ENCODE data around the gene CYSTM1. TPM values are rescaled to one million over a fixed set of nuclear protein-coding genes. Genes with fewer than 3 reads are reported as not detected.
"Not testable (repeated sequence)": the region's sequence is repeated elsewhere in the genome, so short reads cannot be mapped to it uniquely, and the experiment has no call there.

The CYSTM1 gene
- total and polyA plus RNA-seq, 2 donors, result 7.8 to 65.2 TPM

GRCh38 chr5:140194662-140195061, 19.7 kb downstream of the CYSTM1 start:
- Histone ChIP-seq H3K36me3 (ENCODE audit: insufficient read depth) (no peaks in the 10 kb centered on the region), H3K4me3 (ENCODE audit: low read depth, low read length) (no peak overlapping the region), H3K4me1 (ENCODE audit: insufficient read depth) (peaks cover 1% of the 10 kb centered on the region), H3K27ac (ENCODE audit: low read depth) (no peak overlapping the region)
- DNase-seq (ENCODE audit: extremely low spot score), result no peak
- 49% methylated on average over 2 of the region's 2 CpGs for WGBS

- Histone ChIP-seq H3K4me3 (ENCODE audit: low read depth, low read length) (no peak overlapping the region), H3K27ac (ENCODE audit: low read depth) (no peak overlapping the region), H3K4me1 (ENCODE audit: insufficient read depth) (peaks cover 1% of the 10 kb centered on the region), H3K36me3 (ENCODE audit: insufficient read depth) (no peaks in the 10 kb centered on the region)
- 69% methylated on average over 2 of the region's 2 CpGs for WGBS
- no peak for DNase-seq (ENCODE audit: extremely low spot score)
Observed at GRCh38 chr5:140196115-140196814, 21.3 kb downstream of the CYSTM1 start.

GRCh38 chr5:140197023-140197422, 22.0 kb downstream of the CYSTM1 start:
- H3K36me3 ChIP-seq (ENCODE audit: insufficient read depth), result no peaks in the 10 kb centered on the region
- 89% methylated on average over 2 of the region's 2 CpGs for WGBS
- H3K27ac ChIP-seq (ENCODE audit: low read depth), result no peak overlapping the region
- H3K4me1 ChIP-seq (ENCODE audit: insufficient read depth), result peaks cover 1% of the 10 kb centered on the region
- H3K4me3 ChIP-seq (ENCODE audit: low read depth, low read length), result no peak overlapping the region
- no peak for DNase-seq (ENCODE audit: extremely low spot score)

- H3K4me3 ChIP-seq (ENCODE audit: low read depth, low read length); H3K4me1 ChIP-seq (ENCODE audit: insufficient read depth); DNase-seq (ENCODE audit: extremely low spot score); H3K27ac ChIP-seq (ENCODE audit: low read depth); H3K36me3 ChIP-seq (ENCODE audit: insufficient read depth): not testable (repeated sequence)
- 91% methylated on average over 1 of the region's 1 CpG for WGBS
Observed at GRCh38 chr5:140198915-140199314, 23.9 kb downstream of the CYSTM1 start.

GRCh38 chr5:140202078-140202477, 27.1 kb downstream of the CYSTM1 start:
- no peaks in the 10 kb centered on the region for H3K36me3 ChIP-seq (ENCODE audit: insufficient read depth)
- no peak overlapping the region for H3K4me3 ChIP-seq (ENCODE audit: low read depth, low read length)
- DNase-seq (ENCODE audit: extremely low spot score), result no peak
- no peak overlapping the region for H3K27ac ChIP-seq (ENCODE audit: low read depth)
- 72% methylated on average over 4 of the region's 4 CpGs for WGBS
- H3K4me1 ChIP-seq (ENCODE audit: insufficient read depth), result no peaks in the 10 kb centered on the region

- no peaks in the 10 kb centered on the region for H3K36me3 ChIP-seq (ENCODE audit: insufficient read depth)
- H3K4me1 ChIP-seq (ENCODE audit: insufficient read depth), result no peaks in the 10 kb centered on the region
- no peak overlapping the region for H3K4me3 ChIP-seq (ENCODE audit: low read depth, low read length)
- H3K27ac ChIP-seq (ENCODE audit: low read depth), result no peak overlapping the region
- DNase-seq (ENCODE audit: extremely low spot score), result no peak
- 77% methylated on average over 2 of the region's 2 CpGs for WGBS
Observed at GRCh38 chr5:140202610-140203009, 27.6 kb downstream of the CYSTM1 start.

GRCh38 chr5:140205216-140205615, 30.2 kb downstream of the CYSTM1 start:
- WGBS, result 60% methylated on average over 2 of the region's 2 CpGs
- no peak overlapping the region for H3K4me3 ChIP-seq (ENCODE audit: low read depth, low read length)
- no peak for DNase-seq (ENCODE audit: extremely low spot score)
- no peak overlapping the region for H3K27ac ChIP-seq (ENCODE audit: low read depth)
- H3K36me3 ChIP-seq (ENCODE audit: insufficient read depth), result no peaks in the 10 kb centered on the region
- H3K4me1 ChIP-seq (ENCODE audit: insufficient read depth), result no peaks in the 10 kb centered on the region

GRCh38 chr5:140205952-140206351, 31.0 kb downstream of the CYSTM1 start:
- no peak for DNase-seq (ENCODE audit: extremely low spot score)
- Histone ChIP-seq H3K4me1 (ENCODE audit: insufficient read depth) (no peaks in the 10 kb centered on the region), H3K27ac (ENCODE audit: low read depth) (no peak overlapping the region), H3K36me3 (ENCODE audit: insufficient read depth) (no peaks in the 10 kb centered on the region), H3K4me3 (ENCODE audit: low read depth, low read length) (no peak overlapping the region)
- 83% methylated on average over 4 of the region's 4 CpGs for WGBS

- no peaks in the 10 kb centered on the region for H3K4me1 ChIP-seq (ENCODE audit: insufficient read depth)
- peaks cover 2% of the 10 kb centered on the region for H3K36me3 ChIP-seq (ENCODE audit: insufficient read depth)
- 53% methylated on average over 2 of the region's 2 CpGs for WGBS
- no peak overlapping the region for H3K4me3 ChIP-seq (ENCODE audit: low read depth, low read length)
- DNase-seq (ENCODE audit: extremely low spot score), result no peak
- no peak overlapping the region for H3K27ac ChIP-seq (ENCODE audit: low read depth)
Observed at GRCh38 chr5:140207250-140207964, 32.4 kb downstream of the CYSTM1 start.

GRCh38 chr5:140208065-140208464, 33.1 kb downstream of the CYSTM1 start:
- no peaks in the 10 kb centered on the region for H3K4me1 ChIP-seq (ENCODE audit: insufficient read depth)
- no peak for DNase-seq (ENCODE audit: extremely low spot score)
- no peak overlapping the region for H3K27ac ChIP-seq (ENCODE audit: low read depth)
- peaks cover 2% of the 10 kb centered on the region for H3K36me3 ChIP-seq (ENCODE audit: insufficient read depth)
- no peak overlapping the region for H3K4me3 ChIP-seq (ENCODE audit: low read depth, low read length)

GRCh38 chr5:140213370-140213983, 38.5 kb downstream of the CYSTM1 start:
- Histone ChIP-seq H3K4me3 (ENCODE audit: low read depth, low read length) (no peak overlapping the region), H3K27ac (ENCODE audit: low read depth) (no peak overlapping the region), H3K4me1 (ENCODE audit: insufficient read depth) (no peaks in the 10 kb centered on the region), H3K36me3 (ENCODE audit: insufficient read depth) (peaks cover 2% of the 10 kb centered on the region)
- WGBS, result 99% methylated on average over 1 of the region's 1 CpG
- no peak for DNase-seq (ENCODE audit: extremely low spot score)

- H3K36me3 ChIP-seq (ENCODE audit: insufficient read depth), result peaks cover 2% of the 10 kb centered on the region
- 81% methylated on average over 4 of the region's 4 CpGs for WGBS
- no peaks in the 10 kb centered on the region for H3K4me1 ChIP-seq (ENCODE audit: insufficient read depth)
- no peak overlapping the region for H3K4me3 ChIP-seq (ENCODE audit: low read depth, low read length)
- H3K27ac ChIP-seq (ENCODE audit: low read depth), result no peak overlapping the region
- no peak for DNase-seq (ENCODE audit: extremely low spot score)
Observed at GRCh38 chr5:140214831-140215230, 39.8 kb downstream of the CYSTM1 start.

- no peak overlapping the region for H3K4me3 ChIP-seq (ENCODE audit: low read depth, low read length)
- no peak for DNase-seq (ENCODE audit: extremely low spot score)
- WGBS, result 88% methylated on average over 1 of the region's 1 CpG
- no peaks in the 10 kb centered on the region for H3K4me1 ChIP-seq (ENCODE audit: insufficient read depth)
- no peak overlapping the region for H3K27ac ChIP-seq (ENCODE audit: low read depth)
- H3K36me3 ChIP-seq (ENCODE audit: insufficient read depth), result peaks cover 2% of the 10 kb centered on the region
Observed at GRCh38 chr5:140215276-140215675, 40.3 kb downstream of the CYSTM1 start.

- DNase-seq (ENCODE audit: extremely low spot score), result no peak
- WGBS, result 69% methylated on average over 5 of the region's 5 CpGs
- Histone ChIP-seq H3K27ac (ENCODE audit: low read depth) (no peak overlapping the region), H3K4me3 (ENCODE audit: low read depth, low read length) (no peak overlapping the region), H3K36me3 (ENCODE audit: insufficient read depth) (no peaks in the 10 kb centered on the region), H3K4me1 (ENCODE audit: insufficient read depth) (no peaks in the 10 kb centered on the region)
Observed at GRCh38 chr5:140216478-140217074, 41.6 kb downstream of the CYSTM1 start.

Measured in urinary bladder (tissue), 4 donors.